Measurements from ENCODE around the gene AHI1.

AHI1 gene

DNA sequence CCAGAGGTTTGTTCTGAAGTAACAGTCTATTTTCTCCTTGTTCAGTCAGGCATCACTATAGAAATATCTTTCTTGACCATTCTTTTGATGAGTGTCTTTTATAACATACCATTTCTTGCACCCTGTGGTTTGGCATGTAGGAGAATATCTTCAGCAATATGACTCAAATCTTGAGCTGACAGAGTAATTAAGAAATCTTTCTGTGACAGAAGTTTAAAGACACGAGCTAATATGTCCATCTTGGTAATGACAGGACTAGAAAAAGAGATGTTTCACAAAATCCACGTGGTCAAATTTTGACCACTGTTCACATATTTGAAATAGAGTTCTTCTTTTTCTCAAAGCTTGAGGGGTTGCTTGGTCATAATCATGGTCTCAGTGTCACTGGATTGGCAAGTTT, 166.5 kb downstream of the AHI1 start:
- H3K79me2 ChIP-seq (ENCODE audit: control insufficient read depth, insufficient read depth, low read length, unreplicated experiment), result no peaks in the 10 kb centered on the region
- no peak overlapping the region for H3K27ac ChIP-seq (ENCODE audit: low read depth, low read length)
- H3K36me3 ChIP-seq (ENCODE audit: insufficient read depth, low read length), result no peaks in the 10 kb centered on the region
- peaks cover 7% of the 10 kb centered on the region for H3K4me1 ChIP-seq (ENCODE audit: control insufficient read depth, insufficient read depth, low read length, unreplicated experiment)
- no peaks in the 10 kb centered on the region for H3K27me3 ChIP-seq (ENCODE audit: insufficient read depth, low read length)
- no peak overlapping the region for H2AFZ ChIP-seq (ENCODE audit: low read length, unreplicated experiment)
- H3K4me3 ChIP-seq (ENCODE audit: low read depth, low read length), result no peak overlapping the region

DNA sequence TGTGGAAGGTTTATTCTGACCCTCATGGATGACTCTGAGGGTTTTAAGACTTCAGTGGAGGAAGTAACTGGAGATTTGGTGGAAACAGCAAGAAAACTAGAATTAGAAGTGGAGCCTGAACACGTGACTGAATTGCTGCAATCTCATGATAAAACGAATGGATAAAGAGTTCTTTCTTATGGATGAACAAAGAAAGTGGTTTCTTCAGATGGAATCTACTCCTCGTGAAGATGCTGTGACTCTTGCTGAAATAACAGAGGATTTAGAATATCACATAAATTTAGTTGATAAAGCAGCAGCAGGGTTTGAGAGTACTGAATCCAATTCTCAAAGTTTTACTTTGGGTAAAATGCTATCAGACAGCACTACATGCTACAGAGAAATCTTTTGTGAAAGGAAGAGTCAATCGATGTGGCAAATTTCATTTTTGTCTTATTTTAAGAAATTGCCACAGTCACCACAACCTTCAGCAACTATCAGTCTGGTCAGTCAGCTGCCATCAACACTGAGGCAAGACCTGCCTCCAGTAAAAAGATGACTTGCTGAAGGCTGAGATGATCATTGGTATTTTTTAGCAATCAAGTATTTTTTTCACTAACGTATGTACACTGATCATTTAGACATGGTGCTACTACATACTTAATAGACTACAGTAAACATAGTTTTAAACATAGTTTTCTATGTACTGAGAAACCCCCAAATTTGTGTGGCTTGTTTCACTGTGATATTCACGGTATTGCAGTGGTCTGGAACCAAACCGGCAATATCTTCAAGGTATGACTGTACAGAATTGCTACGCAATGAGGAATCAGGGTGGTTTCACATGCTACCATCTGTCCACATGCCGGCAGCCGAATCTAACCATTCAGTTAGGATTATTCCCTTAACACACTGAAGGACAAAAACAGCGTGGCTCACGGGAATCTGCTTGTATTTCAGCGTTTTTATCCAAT, 167.4 kb downstream of the AHI1 start:
- Histone ChIP-seq H3K79me2 (ENCODE audit: control insufficient read depth, insufficient read depth, low read length, unreplicated experiment) (no peaks in the 10 kb centered on the region), H3K27me3 (ENCODE audit: insufficient read depth, low read length) (no peaks in the 10 kb centered on the region), H3K36me3 (ENCODE audit: insufficient read depth, low read length) (no peaks in the 10 kb centered on the region), H3K27ac (ENCODE audit: low read depth, low read length) (no peak overlapping the region), H3K4me3 (ENCODE audit: low read depth, low read length) (no peak overlapping the region), H3K4me1 (ENCODE audit: control insufficient read depth, insufficient read depth, low read length, unreplicated experiment) (peaks cover 7% of the 10 kb centered on the region), H2AFZ (ENCODE audit: low read length, unreplicated experiment) (no peak overlapping the region)

DNA sequence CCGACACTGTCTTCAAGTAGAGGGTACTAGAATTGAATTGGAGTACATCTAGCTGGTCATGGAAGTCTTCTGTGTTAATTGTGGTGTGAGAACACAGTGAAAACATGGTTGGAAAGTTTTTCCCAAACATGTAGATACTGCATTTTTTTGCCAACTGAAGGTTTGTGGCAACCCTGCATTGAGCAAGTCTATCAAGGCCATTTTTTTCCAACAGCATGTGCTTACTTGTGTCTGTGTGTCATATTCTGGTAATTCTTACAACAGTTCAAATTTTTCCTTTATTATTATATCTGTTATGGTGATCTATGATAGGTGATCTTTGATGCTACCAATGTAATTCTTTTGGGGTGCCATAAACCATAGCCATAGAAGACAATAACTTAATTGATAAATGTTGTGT, 169.4 kb downstream of the AHI1 start:
- H3K4me3 ChIP-seq (ENCODE audit: low read depth, low read length), result no peak overlapping the region
- no peak overlapping the region for H3K27ac ChIP-seq (ENCODE audit: low read depth, low read length)
- no peaks in the 10 kb centered on the region for H3K79me2 ChIP-seq (ENCODE audit: control insufficient read depth, insufficient read depth, low read length, unreplicated experiment)
- no peak overlapping the region for H2AFZ ChIP-seq (ENCODE audit: low read length, unreplicated experiment)
- no peaks in the 10 kb centered on the region for H3K36me3 ChIP-seq (ENCODE audit: insufficient read depth, low read length)
- H3K27me3 ChIP-seq (ENCODE audit: insufficient read depth, low read length), result no peaks in the 10 kb centered on the region
- H3K4me1 ChIP-seq (ENCODE audit: control insufficient read depth, insufficient read depth, low read length, unreplicated experiment), result no peaks in the 10 kb centered on the region

DNA sequence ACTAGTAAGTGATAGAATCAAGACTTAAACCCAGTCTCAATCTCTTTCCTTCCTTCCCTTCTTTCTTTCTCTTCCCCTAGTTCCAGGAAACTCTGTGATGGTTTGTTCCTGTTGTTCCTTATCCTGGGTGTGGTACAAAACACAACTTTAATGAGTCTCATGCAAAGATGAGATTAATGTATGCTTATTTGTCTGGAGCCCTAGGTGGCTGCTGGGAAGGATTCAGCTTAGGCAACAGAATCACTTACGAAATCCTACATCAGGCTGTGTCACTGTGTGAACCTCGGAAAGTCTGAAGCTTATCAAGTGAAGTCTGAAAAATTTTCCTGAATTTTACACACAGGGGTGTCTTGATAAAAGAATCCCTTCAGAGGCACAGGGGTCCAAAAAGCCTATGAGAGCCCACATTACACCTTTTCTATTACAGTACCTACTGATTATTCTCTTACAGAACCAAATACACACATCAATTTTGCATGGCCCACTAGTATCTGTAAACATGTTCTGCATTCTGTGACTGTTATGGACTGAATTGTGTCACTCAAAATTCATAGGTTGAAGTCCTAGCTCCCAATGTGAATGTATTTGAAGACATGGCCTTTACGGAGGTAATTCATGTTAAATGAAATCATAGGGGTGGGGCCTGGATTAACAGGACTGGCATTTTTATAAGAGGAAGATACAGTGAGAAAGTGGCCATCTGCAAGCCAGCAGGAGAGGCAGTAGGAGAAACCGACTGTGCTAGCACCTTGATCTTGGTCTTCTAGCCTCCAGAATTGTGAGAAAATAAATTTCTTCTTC, 171.7 kb downstream of the AHI1 start:
- no peaks in the 10 kb centered on the region for H3K4me1 ChIP-seq (ENCODE audit: control insufficient read depth, insufficient read depth, low read length, unreplicated experiment)
- no peak overlapping the region for H3K4me3 ChIP-seq (ENCODE audit: low read depth, low read length)
- H3K27ac ChIP-seq (ENCODE audit: low read depth, low read length), result no peak overlapping the region
- no peaks in the 10 kb centered on the region; the same call in 1 of the 2 replicates for H3K36me3 ChIP-seq (ENCODE audit: insufficient read depth, low read length)
- H2AFZ ChIP-seq (ENCODE audit: low read length, unreplicated experiment), result no peak overlapping the region
- H3K79me2 ChIP-seq (ENCODE audit: control insufficient read depth, insufficient read depth, low read length, unreplicated experiment), result no peaks in the 10 kb centered on the region
- no peaks in the 10 kb centered on the region for H3K27me3 ChIP-seq (ENCODE audit: insufficient read depth, low read length)

DNA sequence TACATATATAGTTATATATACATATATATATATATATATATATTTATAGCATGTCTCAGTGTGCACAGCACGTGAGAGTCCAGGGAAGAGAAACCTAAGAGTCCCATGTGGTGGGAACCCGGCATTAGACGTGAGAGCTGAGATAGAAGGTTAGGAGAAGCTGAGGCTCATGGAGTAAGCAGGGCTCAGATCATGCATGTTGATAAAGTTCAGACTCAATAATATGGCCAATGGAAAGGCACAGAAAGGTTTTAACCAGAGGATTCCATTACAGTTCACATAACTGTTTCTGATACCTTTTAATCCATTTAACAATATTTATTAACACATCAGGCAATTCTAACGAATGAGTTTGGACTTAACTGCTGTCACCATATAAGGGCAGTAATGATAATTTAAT, 173.0 kb downstream of the AHI1 start:
- no peak overlapping the region for H2AFZ ChIP-seq (ENCODE audit: low read length, unreplicated experiment)
- H3K4me1 ChIP-seq (ENCODE audit: control insufficient read depth, insufficient read depth, low read length, unreplicated experiment), result no peaks in the 10 kb centered on the region
- H3K4me3 ChIP-seq (ENCODE audit: low read depth, low read length), result no peak overlapping the region
- H3K36me3 ChIP-seq (ENCODE audit: insufficient read depth, low read length), result no peaks in the 10 kb centered on the region; the same call in 1 of the 2 replicates
- H3K27me3 ChIP-seq (ENCODE audit: insufficient read depth, low read length), result no peaks in the 10 kb centered on the region
- H3K79me2 ChIP-seq (ENCODE audit: control insufficient read depth, insufficient read depth, low read length, unreplicated experiment), result no peaks in the 10 kb centered on the region
- H3K27ac ChIP-seq (ENCODE audit: low read depth, low read length), result no peak overlapping the region

GRCh38 chr6:135323979-135324378, 173.6 kb downstream of the AHI1 start:
- Histone ChIP-seq H3K79me2 (ENCODE audit: control insufficient read depth, insufficient read depth, low read length, unreplicated experiment) (no peaks in the 10 kb centered on the region), H3K27ac (ENCODE audit: low read depth, low read length) (no peak overlapping the region), H3K27me3 (ENCODE audit: insufficient read depth, low read length) (no peaks in the 10 kb centered on the region), H3K4me3 (ENCODE audit: low read depth, low read length) (no peak overlapping the region), H2AFZ (ENCODE audit: low read length, unreplicated experiment) (no peak overlapping the region), H3K4me1 (ENCODE audit: control insufficient read depth, insufficient read depth, low read length, unreplicated experiment) (no peaks in the 10 kb centered on the region), H3K36me3 (ENCODE audit: insufficient read depth, low read length) (no peaks in the 10 kb centered on the region; the same call in 1 of the 2 replicates)

DNA sequence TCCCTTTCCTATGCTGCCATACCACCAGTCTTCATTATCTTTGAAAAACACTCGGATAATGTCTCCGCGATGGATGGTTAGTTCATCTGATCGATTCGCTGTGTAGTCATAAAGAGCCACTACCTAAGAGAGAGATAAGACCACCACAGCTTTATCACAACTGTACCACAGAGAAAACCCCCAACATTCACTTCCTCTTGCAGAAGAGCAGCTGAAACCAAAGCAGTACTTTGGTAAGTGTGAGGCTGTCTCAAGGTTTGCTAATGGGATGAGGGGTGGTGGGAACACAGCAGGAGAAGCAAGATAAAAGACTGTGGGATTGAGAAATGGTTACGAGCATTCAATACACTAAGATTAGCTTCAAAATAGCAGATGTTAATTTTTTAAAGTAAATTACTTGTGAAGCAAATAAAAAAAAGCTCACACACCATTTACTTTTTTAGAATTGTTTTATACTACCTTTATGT, 174.3 kb downstream of the AHI1 start:
- Histone ChIP-seq H3K27me3 (ENCODE audit: insufficient read depth, low read length) (no peaks in the 10 kb centered on the region), H3K27ac (ENCODE audit: low read depth, low read length) (no peak overlapping the region), H3K79me2 (ENCODE audit: control insufficient read depth, insufficient read depth, low read length, unreplicated experiment) (no peaks in the 10 kb centered on the region), H2AFZ (ENCODE audit: low read length, unreplicated experiment) (no peak overlapping the region), H3K4me1 (ENCODE audit: control insufficient read depth, insufficient read depth, low read length, unreplicated experiment) (no peaks in the 10 kb centered on the region), H3K36me3 (ENCODE audit: insufficient read depth, low read length) (no peaks in the 10 kb centered on the region; the same call in 1 of the 2 replicates), H3K4me3 (ENCODE audit: low read depth, low read length) (no peak overlapping the region)

- Histone ChIP-seq H3K27ac (ENCODE audit: low read depth, low read length) (no peak overlapping the region), H3K4me3 (ENCODE audit: low read depth, low read length) (no peak overlapping the region), H2AFZ (ENCODE audit: low read length, unreplicated experiment) (no peak overlapping the region), H3K79me2 (ENCODE audit: control insufficient read depth, insufficient read depth, low read length, unreplicated experiment) (no peaks in the 10 kb centered on the region), H3K36me3 (ENCODE audit: insufficient read depth, low read length) (no peaks in the 10 kb centered on the region; the same call in 1 of the 2 replicates), H3K27me3 (ENCODE audit: insufficient read depth, low read length) (no peaks in the 10 kb centered on the region), H3K4me1 (ENCODE audit: control insufficient read depth, insufficient read depth, low read length, unreplicated experiment) (no peaks in the 10 kb centered on the region)
Observed at GRCh38 chr6:135322427-135323201, 174.9 kb downstream of the AHI1 start.

DNA sequence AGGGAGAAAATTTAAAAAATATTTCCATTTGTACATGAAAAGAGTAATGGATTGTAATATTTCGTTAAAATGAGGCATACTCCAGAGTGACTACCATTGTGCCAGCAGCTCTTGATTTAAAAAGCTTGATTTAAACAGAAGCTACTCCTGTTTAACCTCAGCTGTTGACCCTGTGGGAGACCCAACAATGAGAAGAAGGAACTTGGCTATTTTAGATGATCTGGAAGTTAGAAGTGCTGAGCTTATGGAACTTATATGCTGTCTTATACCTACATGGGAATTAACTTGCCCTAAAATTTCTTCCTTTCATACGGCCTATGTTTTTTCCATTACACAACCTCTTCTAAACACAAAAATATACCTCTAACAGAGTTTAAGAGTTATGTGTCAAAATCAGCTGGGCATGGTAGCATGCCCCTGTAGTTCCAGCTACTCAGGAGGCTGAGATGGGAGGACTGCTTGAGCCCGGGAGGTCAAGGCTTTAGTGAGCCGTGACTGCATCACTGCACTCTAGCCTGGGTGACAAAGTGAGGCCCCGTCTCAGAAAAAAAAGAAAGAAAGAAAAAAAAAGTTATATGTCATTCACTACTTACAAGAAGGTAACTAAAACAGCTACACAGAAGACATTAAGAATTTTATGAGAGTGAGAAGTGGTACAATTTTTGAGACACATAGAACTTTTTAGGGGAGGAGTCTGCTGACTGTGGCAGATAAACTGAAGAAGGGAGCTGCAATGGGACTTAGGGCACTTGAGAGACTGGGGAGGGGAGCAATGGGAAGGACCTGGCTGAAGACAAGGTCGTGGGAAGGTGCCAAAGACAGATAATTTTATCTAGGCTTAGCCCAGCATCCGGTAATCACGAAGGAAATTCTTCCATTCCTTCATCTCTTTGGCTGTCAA, 176.6 kb downstream of the AHI1 start:
- no peaks in the 10 kb centered on the region for H3K79me2 ChIP-seq (ENCODE audit: control insufficient read depth, insufficient read depth, low read length, unreplicated experiment)
- no peaks in the 10 kb centered on the region; the same call in 1 of the 2 replicates for H3K36me3 ChIP-seq (ENCODE audit: insufficient read depth, low read length)
- no peaks in the 10 kb centered on the region for H3K27me3 ChIP-seq (ENCODE audit: insufficient read depth, low read length)
- H2AFZ ChIP-seq (ENCODE audit: low read length, unreplicated experiment), result no peak overlapping the region
- no peak overlapping the region for H3K27ac ChIP-seq (ENCODE audit: low read depth, low read length)
- H3K4me1 ChIP-seq (ENCODE audit: control insufficient read depth, insufficient read depth, low read length, unreplicated experiment), result no peaks in the 10 kb centered on the region
- H3K4me3 ChIP-seq (ENCODE audit: low read depth, low read length), result no peak overlapping the region
